ENCODE results near the gene SEMA6A.

- TF ChIP-seq POLR2A (IDR thresholded peaks at IDR 0.05; ENCODE audit: low read length) (no peak), CTCF (IDR thresholded peaks at IDR 0.05) (no peak), HMGXB4 (CRISPR knock-in tag; IDR thresholded peaks at IDR 0.05; ENCODE audit: borderline replicate concordance) (no peak), ESRRA (IDR thresholded peaks at IDR 0.05; ENCODE audit: borderline replicate concordance, low read length) (no peak), CEBPB (IDR thresholded peaks at IDR 0.05) (no peak), EP300 (IDR thresholded peaks at IDR 0.05) (no peak), BCL3 (IDR thresholded peaks at IDR 0.05) (no peak), REST (IDR thresholded peaks at IDR 0.05) (no peak), KDM1A (IDR thresholded peaks at IDR 0.05; ENCODE audit: low read depth) (no peak), RFX5 (IDR thresholded peaks at IDR 0.05) (no peak), NFE2L2 (conservative IDR thresholded peaks at IDR 0.05; ENCODE audit: low read length) (no peak)
Measured at GRCh38 chr5:116486588-116486987, 88.0 kb downstream of the SEMA6A start.

Data from A549 (cell line).